Inflammatory macrophage (primary cell): ENCODE data around the gene MTERF4.

Experiments used
- DNase-seq, 2 donors: peaks; one replicate each; pipeline ENCODE4 v3.0.0-alpha.2; 2020 to 2022

Gene MTERF4

GRCh38 chr2:241049739-241050623 is 52.1 kb downstream of the MTERF4 start:
- DNase-seq, result no peak

DNA sequence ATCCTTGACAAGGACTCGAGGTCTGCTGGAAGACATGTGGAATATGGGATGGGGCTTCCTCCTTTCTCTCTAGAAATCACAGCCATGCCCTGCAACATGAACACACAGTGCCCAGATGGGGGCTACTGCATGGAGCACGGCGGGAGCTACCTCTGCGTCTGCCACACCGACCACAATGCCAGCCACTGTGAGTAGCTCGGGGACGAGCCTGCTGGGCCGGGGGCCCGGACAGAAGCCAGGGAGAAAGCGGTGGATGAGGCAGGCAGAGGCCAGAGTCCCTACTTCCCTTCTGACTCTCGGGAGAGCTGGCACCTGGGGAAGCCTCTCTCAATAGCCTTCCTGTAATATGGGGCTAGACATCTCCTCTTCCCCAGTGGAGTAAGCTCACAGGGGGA is 53.1 kb downstream of the MTERF4 start:
- DNase-seq, result no peak

- DNase-seq, result no peak
Measured at GRCh38 chr2:241048149-241048948, 53.7 kb downstream of the MTERF4 start.

GRCh38 chr2:241047253-241048010 is 54.7 kb downstream of the MTERF4 start:
- DNase-seq, result no peak
